Globus pallidus (tissue), 1 donor: ENCODE data around the gene GYG1.
A peak's percentile ranks its signal among the peaks of the same experiment; 100 is the strongest.
"Not testable (repeated sequence)": the region's sequence is repeated elsewhere in the genome, so short reads cannot be mapped to it uniquely, and the experiment has no call there.

Experiments used
- DNase-seq: peaks from one replicate; pipeline ENCODE4 v3.0.0-alpha.2; 2015; ENCODE audit warnings: low spot score

GYG1 gene

GRCh38 chr3:148991219-148992026 is at the start of gene GYG1:
Gene GYG1, plus strand, starts transcription at chr3:148991540. Its CDS starts 101 bp downstream, at chr3:148991641.
- DNase-seq: peak; percentile 81

DNA sequence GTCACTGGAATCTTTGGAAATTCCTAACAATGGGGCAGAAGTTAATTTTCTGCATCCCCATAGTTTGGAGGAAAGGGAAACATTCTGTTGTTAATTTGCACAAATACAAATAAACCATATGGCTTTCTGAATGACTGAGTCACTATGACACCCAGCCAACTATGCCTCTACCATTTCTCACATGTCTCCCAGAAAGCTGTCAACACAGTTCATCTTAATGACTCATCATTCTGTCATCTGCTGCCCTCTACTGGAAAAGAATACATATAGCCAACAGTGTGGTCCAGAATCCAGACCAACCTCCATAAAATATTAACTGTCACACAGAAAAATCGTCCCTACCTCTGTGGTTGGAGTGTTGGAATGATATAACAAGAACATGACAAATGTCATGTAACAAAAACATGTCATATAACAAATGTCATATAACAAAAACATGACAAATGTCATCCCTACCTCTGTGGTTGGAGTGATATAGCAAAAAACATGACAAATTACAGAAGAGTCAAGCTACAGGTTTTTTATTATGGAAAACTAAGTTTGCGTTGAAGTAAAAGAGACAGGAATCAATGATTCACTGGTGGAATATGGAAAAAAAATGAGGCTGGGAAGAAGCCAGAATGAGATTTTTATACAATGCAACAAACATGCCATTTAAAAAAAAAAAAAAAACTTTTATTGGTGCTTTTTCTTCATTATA is 47.7 kb upstream of the GYG1 start:
- peak; percentile 87 for DNase-seq

DNA sequence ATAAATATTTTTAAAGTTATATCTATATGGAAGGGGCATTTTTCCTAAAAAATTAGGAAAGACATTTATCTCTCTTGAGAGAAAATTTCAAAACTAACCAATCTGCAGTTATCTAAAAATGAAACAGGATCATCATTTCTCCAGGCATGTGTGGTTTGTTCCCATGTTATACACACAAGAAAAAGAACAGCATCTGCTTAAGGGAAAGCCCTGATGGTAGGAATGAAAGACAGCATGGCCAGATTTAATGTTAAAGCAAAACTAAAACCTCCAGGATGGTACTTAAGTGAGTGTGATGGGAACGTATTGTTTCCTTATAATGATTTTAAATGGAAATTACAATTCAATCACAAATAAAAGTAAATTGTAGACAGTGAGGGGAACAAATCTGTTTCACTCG is 46.2 kb upstream of the GYG1 start:
- no peak for DNase-seq

DNA sequence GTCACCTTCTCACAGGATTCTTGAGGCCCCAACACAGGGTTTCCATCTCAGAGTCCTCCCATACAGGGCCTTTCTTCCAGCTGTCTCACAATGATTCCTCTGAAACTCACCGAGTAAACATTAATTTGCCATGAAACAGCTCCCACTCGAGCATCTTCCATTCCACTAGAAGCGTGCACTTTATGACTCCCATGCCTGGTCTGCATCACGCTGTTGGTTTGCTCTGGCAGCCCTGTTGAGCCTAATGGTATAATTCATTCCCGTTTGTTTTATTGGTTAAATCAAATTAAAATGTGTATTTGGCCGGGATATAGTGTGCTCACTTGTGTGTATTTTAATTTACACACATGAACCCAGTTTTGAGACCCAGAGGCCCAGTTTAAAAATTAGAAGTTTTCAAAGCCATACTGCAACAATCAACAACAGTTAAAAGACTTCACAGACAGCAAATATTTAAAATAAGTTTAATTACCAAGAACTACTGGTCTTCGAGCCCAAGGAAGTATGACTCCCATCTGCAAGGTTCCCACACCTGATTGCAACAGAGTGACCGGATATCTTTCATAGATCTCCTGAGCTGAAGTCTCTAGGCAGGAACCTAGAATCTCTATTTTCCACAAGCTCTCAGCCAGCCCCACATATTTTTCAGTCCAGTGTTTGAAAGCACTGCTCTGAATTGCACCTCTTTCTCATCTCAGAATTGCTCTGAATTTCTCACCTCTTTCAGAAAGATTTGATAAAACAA is 42.3 kb upstream of the GYG1 start:
- DNase-seq: no peak

- DNase-seq: no peak
These were observed 40.5 kb upstream of the GYG1 start for GRCh38 chr3:148950806-148951205.

DNA sequence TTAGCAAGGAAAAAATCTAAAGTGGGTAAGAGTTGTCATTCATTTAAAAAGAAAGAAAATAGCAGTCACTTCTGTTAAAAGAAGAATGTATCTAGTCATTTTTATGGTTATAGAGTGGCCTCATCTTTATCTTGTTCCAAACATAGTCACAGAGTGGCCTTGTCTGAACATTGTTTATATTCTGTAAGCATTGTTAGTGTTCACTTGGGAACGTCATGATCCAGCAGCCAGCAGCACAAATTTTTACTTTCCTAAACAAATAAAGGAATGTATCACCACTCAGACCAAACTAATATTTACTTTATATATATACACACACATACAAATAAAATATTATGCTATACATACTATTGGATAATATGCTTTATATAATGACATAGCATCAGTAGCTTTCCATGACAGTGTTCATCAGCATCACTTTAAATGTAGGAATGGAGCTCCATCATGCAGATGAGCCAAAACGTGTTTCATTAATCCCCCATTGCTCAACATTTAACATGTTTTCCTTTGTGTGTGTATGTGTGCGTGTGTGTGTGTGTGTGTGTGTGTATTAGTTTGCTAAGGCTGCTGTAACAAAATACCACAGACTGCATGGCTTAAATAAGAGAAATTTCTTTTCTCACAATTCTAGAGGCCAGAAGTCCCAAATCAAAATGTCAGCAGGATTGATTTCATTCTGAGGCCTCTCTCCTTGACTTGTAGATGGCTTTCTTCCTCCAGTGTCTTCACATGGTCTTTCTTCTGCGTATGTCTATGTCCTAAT is 39.6 kb upstream of the GYG1 start:
- no peak for DNase-seq

DNA sequence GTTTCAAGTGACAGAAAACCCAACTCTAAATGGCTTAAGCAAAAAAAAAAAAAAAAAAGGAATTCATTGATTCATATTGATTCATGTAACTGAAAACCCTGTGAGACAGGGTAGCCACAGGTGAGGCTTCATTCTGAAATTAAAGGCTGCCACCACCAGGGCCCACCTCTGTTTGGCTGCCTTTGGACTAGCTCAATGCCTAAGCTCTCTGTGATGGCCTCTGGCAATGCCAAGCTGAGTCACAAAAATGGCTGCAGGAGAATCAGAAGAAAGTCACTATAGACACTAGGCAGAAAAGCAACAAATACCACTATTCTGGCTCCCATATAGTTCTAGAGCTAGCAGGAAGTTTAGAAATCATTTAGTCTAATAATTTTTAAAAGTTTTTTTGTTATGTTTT is 38.2 kb upstream of the GYG1 start:
- DNase-seq: no peak

DNA sequence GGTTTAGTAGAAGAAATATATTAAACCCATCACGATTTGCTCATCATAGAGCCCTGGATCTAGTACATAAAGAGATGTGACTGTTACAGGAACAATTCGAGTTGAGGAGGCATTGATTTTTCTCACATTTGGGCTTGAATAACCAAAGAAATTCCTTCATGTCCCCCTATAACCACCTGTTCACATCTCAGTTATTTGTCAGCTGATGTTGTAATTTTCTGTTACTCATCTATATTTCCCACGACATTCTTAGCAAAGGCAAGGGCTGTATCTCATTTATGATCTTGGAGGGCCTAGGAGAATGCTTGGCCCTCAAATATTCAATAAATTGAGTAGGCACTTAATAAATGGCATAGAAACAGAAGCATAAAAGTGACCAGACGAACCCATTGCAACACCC is 36.4 kb upstream of the GYG1 start:
- no peak for DNase-seq

- DNase-seq: peak; percentile 62
These were observed 35.6 kb upstream of the GYG1 start for GRCh38 chr3:148955544-148956346.

DNA sequence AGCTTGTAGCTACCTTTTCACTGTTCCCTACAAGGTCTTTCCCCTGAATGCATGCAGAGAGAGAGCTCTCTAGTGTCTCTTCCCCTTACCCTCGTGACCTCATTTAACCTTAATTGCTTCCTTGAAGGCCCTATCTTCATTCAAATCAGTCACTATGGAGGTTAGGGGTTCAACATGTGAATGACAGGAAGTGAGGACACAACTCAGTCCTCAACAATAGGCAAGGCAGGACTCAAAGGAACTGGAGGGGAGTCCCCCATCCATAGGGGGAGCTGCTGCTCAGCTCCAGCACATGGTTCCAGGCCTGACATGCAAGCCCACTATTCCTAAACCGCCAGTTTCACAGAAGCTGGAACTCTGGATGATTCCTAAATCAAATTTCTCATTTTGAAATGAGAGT is 33.8 kb upstream of the GYG1 start:
- no peak for DNase-seq

DNA sequence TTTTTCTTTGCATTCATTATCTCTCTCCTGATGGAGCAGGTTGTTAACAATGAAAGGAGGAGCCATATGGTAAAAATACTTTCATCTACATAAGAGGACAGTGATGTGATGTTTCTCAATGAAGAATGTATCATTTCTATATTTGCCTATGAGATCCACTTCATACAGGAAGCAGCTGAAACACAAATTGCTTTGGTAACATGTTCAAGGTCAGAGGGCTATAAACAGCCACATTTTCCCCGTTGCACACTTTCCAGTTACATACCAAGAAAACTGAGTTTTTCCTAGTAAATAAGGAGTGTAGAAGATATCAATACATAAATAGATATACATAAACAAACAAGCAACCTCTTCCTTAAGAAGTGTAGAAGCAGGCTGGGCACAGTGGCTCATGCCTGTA is 32.6 kb upstream of the GYG1 start:
- DNase-seq: no peak

DNA sequence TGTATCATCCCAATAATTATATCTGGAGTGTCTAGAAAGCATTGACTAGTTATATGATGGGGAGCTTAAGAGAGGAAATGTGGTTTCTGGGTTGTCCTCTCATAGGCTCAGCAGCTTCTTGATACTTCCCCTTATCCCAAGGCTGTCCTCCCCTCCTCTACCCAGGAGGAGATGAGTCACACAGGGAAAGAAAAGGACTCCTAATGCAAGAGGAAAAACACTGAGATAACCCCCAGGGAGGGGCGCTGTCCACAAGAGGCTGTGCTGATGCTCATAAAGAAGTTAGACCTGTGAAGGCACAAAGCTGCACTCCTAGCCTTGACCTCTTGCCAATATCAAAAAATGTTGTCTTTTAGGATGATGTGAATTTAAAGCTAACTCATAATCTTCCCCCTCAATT is 28.8 kb upstream of the GYG1 start:
- no peak for DNase-seq

GRCh38 chr3:148964809-148965208 is 26.5 kb upstream of the GYG1 start:
- DNase-seq: no peak

GRCh38 chr3:148968321-148968720 is 23.0 kb upstream of the GYG1 start:
- no peak for DNase-seq

GRCh38 chr3:148970271-148970670 is 21.1 kb upstream of the GYG1 start:
- no peak for DNase-seq

DNA sequence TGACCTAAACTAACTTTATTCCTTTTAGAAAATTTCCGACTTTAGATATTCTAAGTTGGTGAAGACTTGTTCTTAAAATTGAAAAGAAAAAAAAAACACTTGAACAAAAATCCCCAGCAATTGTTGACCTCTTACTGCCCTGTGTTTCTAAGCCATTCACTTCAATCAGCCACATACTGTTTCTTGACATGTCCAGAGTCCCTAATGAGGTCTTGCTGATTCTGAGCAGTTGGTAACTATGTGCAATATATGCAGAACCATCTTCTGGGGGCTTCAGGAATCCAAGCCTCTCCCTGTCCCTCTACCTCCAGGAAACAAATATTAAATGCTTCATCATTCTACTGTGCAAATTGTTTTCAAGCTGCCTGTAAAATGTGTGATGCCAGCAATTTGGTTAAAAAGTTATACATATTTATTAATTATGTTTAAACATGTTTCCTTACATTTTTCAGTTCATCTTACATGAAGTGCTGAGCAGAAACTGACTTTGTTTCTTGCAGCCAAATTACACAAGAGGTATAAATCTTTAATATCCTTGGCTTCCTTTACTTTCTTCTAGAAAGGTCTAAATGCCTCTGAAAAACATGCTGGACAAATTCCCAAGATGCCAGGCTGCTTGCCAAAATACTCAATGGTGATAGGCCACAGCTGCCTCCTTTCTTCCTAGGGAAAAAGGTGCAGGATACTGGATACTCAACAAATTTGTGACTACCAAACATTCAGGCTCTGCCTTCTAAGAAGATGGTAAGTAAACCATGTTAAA is 19.8 kb upstream of the GYG1 start:
- peak; percentile 21 for DNase-seq

DNA sequence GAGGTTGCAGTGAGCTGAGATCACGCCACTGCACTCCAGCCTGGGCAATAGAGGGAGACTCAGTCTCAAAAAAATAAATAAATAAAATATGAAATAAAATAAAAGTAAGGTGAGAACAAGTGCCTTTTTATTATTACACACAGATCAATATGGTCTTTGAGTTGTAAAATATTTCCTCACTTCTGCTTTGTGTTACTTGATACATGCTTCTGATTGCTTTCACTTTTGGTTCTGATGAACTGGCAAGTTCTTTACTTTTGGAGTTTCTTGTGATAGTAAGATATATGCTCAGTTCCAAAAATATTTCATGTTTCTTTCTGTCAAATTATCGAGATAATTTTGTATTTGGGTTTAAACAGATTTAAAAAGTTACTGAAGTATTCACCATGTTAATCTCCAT is 16.6 kb upstream of the GYG1 start:
- DNase-seq: no peak

- no peak for DNase-seq
These were observed 16.1 kb upstream of the GYG1 start for GRCh38 chr3:148975248-148975647.

- no peak for DNase-seq
These were observed 15.6 kb upstream of the GYG1 start for GRCh38 chr3:148975696-148976095.

- DNase-seq: no peak
These were observed 10.1 kb upstream of the GYG1 start for GRCh38 chr3:148981273-148981672.

GRCh38 chr3:148987551-148987950 is 3.8 kb upstream of the GYG1 start:
- not testable (repeated sequence) for DNase-seq
